H1 (cell line): ENCODE data around the gene MYL6. TPM values are rescaled to one million over a fixed set of nuclear protein-coding genes. Genes with fewer than 3 reads are reported as not detected.

Source experiments
- CTCF ChIA-PET: fragments of 300-600 bp; sonication (Branson Sonifier 250); formaldehyde crosslinking; loops from one replicate; lab custom pipeline; 2021; ENCODE audit not compliant: partially characterized antibody; lab: Charles Lee
- POLR2A ChIA-PET: fragments of 300-600 bp; sonication (Branson Sonifier 250); formaldehyde crosslinking; loops from one replicate; lab custom pipeline; 2021; ENCODE audit warnings: inconsistent platforms; ENCODE audit not compliant: partially characterized antibody; lab: Charles Lee
- DNase-seq, 2 experiments: peaks; one replicate each; pipeline versions ENCODE4 v3.0.0 to v3.0.0-alpha.2; 2010 to 2022; ENCODE audit warnings: low spot score in 2 of 2, low read depth in 1 of 2, mixed read lengths in 1 of 2
- FAIRE-seq: peaks from 2 replicates; lab custom pipeline; 2011; peaks lifted over from hg19 to GRCh38; lab: Jason Lieb, UNC
- H2AFZ ChIP-seq: 2 replicates; pipeline ENCODE4 v1.8.1; 2012; ENCODE audit warnings: low read length, inconsistent platforms
- H2AK5ac ChIP-seq: 2 replicates; pipeline ENCODE4 v1.6.1; 2013; ENCODE audit warnings: low read depth, low read length
- H2BK120ac ChIP-seq: replicated peaks from 2 replicates; pipeline ENCODE3; 2013; ENCODE audit warnings: low read depth, low read length, inconsistent platforms
- H2BK12ac ChIP-seq: 2 replicates; pipeline ENCODE4 v1.6.1; 2013; ENCODE audit warnings: low read depth, low read length
- H2BK15ac ChIP-seq: 2 replicates; pipeline ENCODE4 v1.6.1; 2013; ENCODE audit warnings: low read length
- H2BK20ac ChIP-seq: 2 replicates; pipeline ENCODE4 v1.6.1; 2013; ENCODE audit warnings: low read length
- H2BK5ac ChIP-seq: 2 replicates; pipeline ENCODE4 v1.6.1; 2013; ENCODE audit warnings: low read depth, low read length
- H3K14ac ChIP-seq: 2 replicates; pipeline ENCODE4 v1.6.1; 2013; ENCODE audit warnings: inconsistent platforms; ENCODE audit not compliant: insufficient read length
- H3K18ac ChIP-seq: 2 replicates; pipeline ENCODE4 v1.6.1; 2013; ENCODE audit warnings: low read length; ENCODE audit errors: extremely low read depth
- H3K23ac ChIP-seq: 2 replicates; pipeline ENCODE4 v1.6.1; 2013; ENCODE audit warnings: inconsistent platforms; ENCODE audit not compliant: insufficient read length
- H3K23me2 ChIP-seq: 2 replicates; pipeline ENCODE4 v1.6.1; 2013; ENCODE audit warnings: low read depth, low read length
- H3K27ac ChIP-seq: 2 replicates; pipeline ENCODE4 v1.6.1; 2011; ENCODE audit warnings: low read depth, low read length, inconsistent platforms
- H3K27me3 ChIP-seq, 4 experiments: replicated peaks in 1 of 4; 1 replicate in 1 of 4; 2 replicates in 3 of 4; pipeline versions ENCODE4 v1.6.1 to v1.8.1; 2011 to 2013; ENCODE audit warnings: low read length in 3 of 4, mild to moderate bottlenecking in 3 of 4, inconsistent platforms in 2 of 4, mixed read lengths in 2 of 4, moderate library complexity in 1 of 4; ENCODE audit not compliant: control insufficient read depth in 3 of 4, insufficient read depth in 3 of 4; ENCODE audit errors: extremely low read depth in 1 of 4
- H3K36me3 ChIP-seq, 4 experiments: 2 replicates each; pipeline versions ENCODE4 v1.6.1 to v1.8.1; 2011 to 2013; ENCODE audit warnings: mild to moderate bottlenecking in 4 of 4, low read length in 3 of 4, moderate library complexity in 2 of 4, control low read depth in 1 of 4, inconsistent platforms in 1 of 4; ENCODE audit not compliant: insufficient read depth in 4 of 4, control insufficient read depth in 2 of 4
- H3K4ac ChIP-seq: replicated peaks from 2 replicates; pipeline ENCODE3; 2013; ENCODE audit warnings: low read length, low read depth, mixed read lengths, inconsistent platforms; ENCODE audit not compliant: insufficient read length
- H3K4me1 ChIP-seq, 4 experiments: replicated peaks in 1 of 4; 1 replicate in 1 of 4; 2 replicates in 3 of 4; pipeline versions ENCODE4 v1.6.1 to v1.8.1; 2011 to 2013; ENCODE audit warnings: low read length in 3 of 4, inconsistent platforms in 2 of 4, mixed read lengths in 1 of 4; ENCODE audit not compliant: insufficient read depth in 4 of 4, control insufficient read depth in 3 of 4
- H3K4me2 ChIP-seq, 2 experiments: 2 replicates each; pipeline versions ENCODE4 v1.6.1 to v1.8.1; 2011 to 2013; ENCODE audit warnings: low read depth in 2 of 2, low read length in 2 of 2, control low read depth in 1 of 2, inconsistent platforms in 1 of 2, mild to moderate bottlenecking in 1 of 2; ENCODE audit not compliant: insufficient read depth in 1 of 2
- H3K4me3 ChIP-seq, 4 experiments: fragments of 200-600, 300-600 bp in 1 of 4; sonication (generic), shearing (Covaris generic), sonication (Bioruptor Twin) in 1 of 4; 2 replicates each; pipeline versions ENCODE4 v1.5.1 to v1.8.1; 2011 to 2016; ENCODE audit warnings: low read length in 4 of 4, low read depth in 3 of 4, control low read depth in 2 of 4, inconsistent platforms in 2 of 4, mild to moderate bottlenecking in 2 of 4, mixed read lengths in 1 of 4, moderate library complexity in 1 of 4; ENCODE audit not compliant: insufficient read depth in 2 of 4; ENCODE audit errors: extremely low read depth in 1 of 4
- H3K56ac ChIP-seq: replicated peaks from 2 replicates; pipeline ENCODE3; 2013; ENCODE audit warnings: low read depth, mild to moderate bottlenecking, mixed read lengths, low read length, inconsistent platforms; ENCODE audit not compliant: insufficient read length
- H3K79me1 ChIP-seq: 2 replicates; pipeline ENCODE4 v1.6.1; 2013; ENCODE audit warnings: low read depth, low read length, control low read depth
- H3K79me2 ChIP-seq, 2 experiments: 2 replicates each; pipeline versions ENCODE4 v1.6.1 to v1.8.1; 2012 to 2013; ENCODE audit warnings: low read length in 2 of 2, mild to moderate bottlenecking in 2 of 2, inconsistent platforms in 1 of 2; ENCODE audit not compliant: insufficient read depth in 2 of 2, control insufficient read depth in 1 of 2
- H3K9ac ChIP-seq, 4 experiments: replicated peaks in 1 of 4; 1 replicate in 1 of 4; 2 replicates in 3 of 4; pipeline versions ENCODE4 v1.6.1 to v1.8.1; 2011 to 2013; ENCODE audit warnings: low read depth in 3 of 4, low read length in 3 of 4, control low read depth in 2 of 4, mild to moderate bottlenecking in 2 of 4, moderate library complexity in 2 of 4, inconsistent platforms in 1 of 4; ENCODE audit errors: extremely low read depth in 1 of 4
- H3K9me3 ChIP-seq, 2 experiments: 2 replicates each; pipeline versions ENCODE4 v1.6.1 to v1.8.1; 2012 to 2013; ENCODE audit warnings: mild to moderate bottlenecking in 2 of 2, moderate library complexity in 2 of 2, control low read depth in 1 of 2, inconsistent platforms in 1 of 2, low read depth in 1 of 2, low read length in 1 of 2, mixed read lengths in 1 of 2; ENCODE audit not compliant: insufficient read depth in 2 of 2
- H4K20me1 ChIP-seq, 2 experiments: replicated peaks in 1 of 2; 2 replicates each; pipeline versions ENCODE3 to v1.8.1; 2011 to 2013; ENCODE audit warnings: inconsistent platforms in 2 of 2, low read length in 2 of 2, mild to moderate bottlenecking in 1 of 2; ENCODE audit not compliant: insufficient read depth in 2 of 2, control insufficient read depth in 1 of 2
- H4K5ac ChIP-seq: 2 replicates; pipeline ENCODE4 v1.6.1; 2013; ENCODE audit warnings: low read length, low read depth, mixed read lengths, inconsistent platforms; ENCODE audit not compliant: insufficient read length
- H4K8ac ChIP-seq: 2 replicates; pipeline ENCODE4 v1.8.0; 2013; ENCODE audit warnings: mild to moderate bottlenecking, moderate library complexity, low read length, inconsistent platforms; ENCODE audit not compliant: insufficient read depth; ENCODE audit errors: extremely low read depth
- H4K91ac ChIP-seq: replicated peaks from 2 replicates; pipeline ENCODE3; 2013; ENCODE audit warnings: low read length, mixed read lengths, inconsistent platforms; ENCODE audit not compliant: insufficient read length
- CHD1 ChIP-seq: IDR thresholded peaks from 2 replicates; pipeline ENCODE4 v1.6.1; 2012; ENCODE audit warnings: low read depth, low read length, improper control_type of control experiment
- EP300 ChIP-seq, 2 experiments: IDR thresholded peaks; 1 replicate in 1 of 2; 2 replicates in 1 of 2; pipeline ENCODE4 v1.6.1; 2011 to 2012; ENCODE audit warnings: low read depth in 2 of 2, low read length in 2 of 2, mild to moderate bottlenecking in 2 of 2, borderline replicate concordance in 1 of 2, inconsistent platforms in 1 of 2, moderate library complexity in 1 of 2
- EZH2 ChIP-seq: fragments of 200-600 bp; sonication (generic); IDR thresholded peaks from 2 replicates; pipeline ENCODE4 v1.7.1; 2012; ENCODE audit warnings: low read depth, mild to moderate bottlenecking, moderate library complexity, low read length, inconsistent platforms; ENCODE audit not compliant: severe bottlenecking
- FOSL1 ChIP-seq: IDR thresholded peaks from 2 replicates; pipeline ENCODE4 v1.6.1; 2011; ENCODE audit warnings: mild to moderate bottlenecking, low read depth, low read length, moderate library complexity; ENCODE audit not compliant: insufficient read depth
- GTF2F1 ChIP-seq: IDR thresholded peaks from 2 replicates; pipeline ENCODE4 v1.6.1; 2012; ENCODE audit warnings: low read depth, low read length, improper control_type of control experiment, borderline replicate concordance
- WGBS, 2 experiments: shearing (Covaris generic) in 1 of 2; methylation state at CpG; one replicate each; pipeline versions ENCODE4 v1.1.6 to v1.1.7; 2013 to 2015; ENCODE audit warnings: low lambda C conversion rate in 2 of 2, mixed read lengths in 2 of 2, inconsistent platforms in 1 of 2, low coverage in 1 of 2, missing lambda C conversion rate in 1 of 2; ENCODE audit not compliant: insufficient replicate concordance in 2 of 2, insufficient coverage in 1 of 2, insufficient read length in 1 of 2; ENCODE audit errors: extremely low coverage in 1 of 2, missing lambda C conversion rate in 1 of 2; 5-methylcytosine and 5-hydroxymethylcytosine counted together
- polyA plus RNA-seq, 7 experiments: library from polyadenylated mRNA; depleted of rRNA in 3 of 7; stranded (reverse) in 5 of 7; unstranded in 2 of 7; fragments of >200 nt in 5 of 7; fragments of 200-250 nt in 2 of 7; gene quantifications; 1 replicate in 5 of 7; 2 replicates in 1 of 7; 4 replicates in 1 of 7; pipeline versions ENCODE4 v1.2.1 to v1.2.3, GENCODE V29; 2011 to 2013; ENCODE audit warnings: missing spikeins in 2 of 7, mixed read lengths in 2 of 7
- total RNA-seq: library from RNA; stranded (reverse); fragmentation: NEBNext Ultra II Directional; extraction: Animal tissue kit (Norgen Biotek cat#: 25700); gene quantifications from 2 replicates; pipeline ENCODE4 v1.2.1, GENCODE V29; 2021

Gene MYL6
- total and polyA plus RNA-seq, 2 of the 8 experiments (the other 6 are each of a cell fraction or from before 2014, with no cell fraction given): 1,130 to 2,279 TPM

DNA sequence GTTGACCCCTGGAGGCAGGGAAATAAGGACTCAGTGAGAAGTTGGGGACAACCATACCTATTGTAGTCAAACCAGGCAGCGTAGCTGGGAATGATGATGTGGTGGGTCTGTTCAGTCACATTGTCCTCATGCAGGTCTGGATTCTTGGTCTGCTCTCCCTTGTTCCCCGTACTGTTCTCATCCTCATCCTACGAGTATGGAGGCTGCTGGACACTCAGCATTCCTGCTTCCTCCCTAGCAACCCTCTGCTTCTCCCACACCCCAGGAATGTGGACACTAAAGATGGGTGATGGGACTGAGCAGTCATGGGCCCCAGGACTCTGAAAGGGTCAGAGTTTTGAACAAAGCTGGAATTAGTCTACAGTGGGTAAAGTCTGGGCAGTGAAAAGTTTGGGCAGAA lies 20.2 kb downstream of the MYL6 start:
- Histone ChIP-seq H3K18ac (no peak overlapping the region), H3K9me3 (no peaks in the 10 kb centered on the region), H3K36me3 (peaks cover 34 to 78% (median 66%) of the 10 kb centered on the region in 4 experiments), H3K56ac (no peak overlapping the region), H4K8ac (no peak overlapping the region), H3K79me2 (no peaks in the 10 kb centered on the region), H3K27me3 (no peaks in the 10 kb centered on the region), H3K9ac (no peak overlapping the region), H2BK120ac (no peak overlapping the region), H4K5ac (no peak overlapping the region), H3K4ac (no peak overlapping the region), H3K23me2 (no peaks in the 10 kb centered on the region), H2BK20ac (no peak overlapping the region), H2AK5ac (no peak overlapping the region), H2BK12ac (no peak overlapping the region), H3K23ac (no peak overlapping the region), H3K79me1 (no peaks in the 10 kb centered on the region), H4K91ac (no peak overlapping the region), H3K27ac (no peak overlapping the region), H2AFZ (no peak overlapping the region), H3K4me1 (no peaks in the 10 kb centered on the region), H3K4me3 (no peak overlapping the region), H3K14ac (no peak overlapping the region), H2BK15ac (no peak overlapping the region), H2BK5ac (no peak overlapping the region), H4K20me1 (peaks cover 0 to 6% of the 10 kb centered on the region in 2 experiments), H3K4me2 (no peak overlapping the region)
- TF ChIP-seq FOSL1: no peak
- TF ChIP-seq EZH2: no peak
- TF ChIP-seq GTF2F1: no peak
- no peak for TF ChIP-seq EP300 (IDR thresholded peaks at IDR 0.05; ENCODE audit: borderline replicate concordance in 1 of 2, low read depth in 2 of 2, low read length in 2 of 2)
- no peak for TF ChIP-seq CHD1
- no peak for DNase-seq
- 94% methylated on average over 3 of the region's 3 CpGs; no CpG with 5 or more reads in 1 of the 2 experiments for WGBS, 2 experiments
- FAIRE-seq: no peak
- ChIA-PET POLR2A (interaction anchor here (0.7 to 26.3 kb wide), 7 partner anchors 3 to 129 kb away, joined by 3 to 656 read pairs (median 6); partner anchors contain the start of genes MYL6 and SMARCC2), CTCF (interaction anchor here (0.6 to 1.5 kb wide), 5 partner anchors 10 to 171 kb away, joined by 3 to 7 read pairs (median 3); partner anchors contain the start of gene SMARCC2)
